ENCODE measurements around the gene EPHB1.

- TF ChIP-seq POU6F1 (CRISPR knock-in tag; IDR thresholded peaks at IDR 0.05; ENCODE audit: borderline replicate concordance, low read depth), result no peak
- no peak for TF ChIP-seq TOX (CRISPR knock-in tag; IDR thresholded peaks at IDR 0.05; ENCODE audit: borderline replicate concordance)
- TF ChIP-seq GLIS3 (CRISPR knock-in tag; IDR thresholded peaks at IDR 0.05), result no peak
- no peak for TF ChIP-seq ZFP3 (CRISPR knock-in tag; IDR thresholded peaks at IDR 0.05)
These were observed 39.2 kb upstream of the EPHB1 start for GRCh38 chr3:134755821-134756220.

Data from SK-N-SH treated with all-trans-retinoic acid at 6 μM for 48 hours (cell line).